Endothelial cell of umbilical vein (primary cell): ENCODE measurements around the gene NR2F6. TPM values are rescaled to one million over a fixed set of nuclear protein-coding genes. Genes with fewer than 3 reads are reported as not detected.

Source experiments
- BruUV-seq: library from RNA; stranded (reverse); fragments of 400-500 nt; replicated peaks from 2 replicates; lab custom pipeline; 2021; lab: Mats Ljungman, UMichigan
- CTCF ChIA-PET: fragments of 300-600, 350-600 bp; sonication (Branson Sonifier 250); formaldehyde crosslinking; loops from one replicate; lab custom pipeline; 2021; ENCODE audit warnings: antibody characterized with exemption, inconsistent platforms; lab: Charles Lee
- POLR2A ChIA-PET: fragments of 300-600, 350-600 bp; sonication (Branson Sonifier 250); formaldehyde crosslinking; loops from one replicate; lab custom pipeline; 2021; ENCODE audit warnings: antibody characterized with exemption, inconsistent platforms; lab: Charles Lee
- DNase-seq: peaks from one replicate; pipeline ENCODE4 v3.0.0-alpha.2; 2011; ENCODE audit warnings: low read depth, low spot score
- FAIRE-seq: peaks from 2 replicates; lab custom pipeline; 2011; peaks lifted over from hg19 to GRCh38; lab: Jason Lieb, UNC
- H2AFZ ChIP-seq: 2 replicates; pipeline ENCODE4 v1.6.0; 2012; ENCODE audit warnings: low read depth, low read length, control low read depth, inconsistent platforms
- H3K27ac ChIP-seq: 2 replicates; pipeline ENCODE4 v1.5.1; 2011; ENCODE audit warnings: low read depth, mild to moderate bottlenecking, control low read depth, low read length, moderate library complexity; ENCODE audit not compliant: insufficient read depth
- H3K27me3 ChIP-seq, 2 experiments: 2 replicates each; pipeline versions ENCODE4 v1.6.0 to v1.6.1; 2011; ENCODE audit warnings: low read length in 2 of 2, mixed read lengths in 1 of 2; ENCODE audit not compliant: control insufficient read depth in 2 of 2, insufficient read depth in 2 of 2
- H3K36me3 ChIP-seq, 2 experiments: 2 replicates in 1 of 2; 3 replicates in 1 of 2; pipeline ENCODE4 v1.5.1; 2011; ENCODE audit warnings: low read length in 2 of 2, mild to moderate bottlenecking in 1 of 2, moderate library complexity in 1 of 2; ENCODE audit not compliant: control insufficient read depth in 2 of 2, insufficient read depth in 2 of 2; ENCODE audit errors: extremely low read depth in 1 of 2
- H3K4me1 ChIP-seq: 3 replicates; pipeline ENCODE4 v1.5.1; 2011; ENCODE audit warnings: mild to moderate bottlenecking, low read length; ENCODE audit not compliant: control insufficient read depth, insufficient read depth; ENCODE audit errors: extremely low read depth
- H3K4me2 ChIP-seq: 2 replicates; pipeline ENCODE4 v1.6.1; 2011; ENCODE audit warnings: low read length, control low read depth, mixed read lengths; ENCODE audit not compliant: insufficient read depth
- H3K4me3 ChIP-seq, 3 experiments: fragments of 200-600 bp in 1 of 3; sonication (generic), shearing (Covaris generic) in 1 of 3; replicated peaks in 1 of 3; 2 replicates each; pipeline ENCODE4 v1.5.1; 2011 to 2016; ENCODE audit warnings: control low read depth in 3 of 3, low read length in 3 of 3, mild to moderate bottlenecking in 2 of 3, inconsistent platforms in 1 of 3, low read depth in 1 of 3, moderate library complexity in 1 of 3; ENCODE audit not compliant: insufficient read depth in 1 of 3
- H3K79me2 ChIP-seq: 2 replicates; pipeline ENCODE4 v1.6.0; 2012; ENCODE audit warnings: low read length, inconsistent platforms; ENCODE audit not compliant: control insufficient read depth, insufficient read depth
- H3K9ac ChIP-seq: replicated peaks from 2 replicates; pipeline ENCODE3; 2011; ENCODE audit warnings: low read length, control low read depth; ENCODE audit not compliant: insufficient read depth; ENCODE audit errors: extremely low read depth
- H3K9me1 ChIP-seq: replicated peaks from 3 replicates; pipeline ENCODE4 v1.6.0; 2011; ENCODE audit warnings: mild to moderate bottlenecking, low read length; ENCODE audit not compliant: control insufficient read depth, insufficient read depth; ENCODE audit errors: extremely low read depth
- H3K9me3 ChIP-seq: replicated peaks from 2 replicates; pipeline ENCODE4 v1.5.1; 2012; ENCODE audit warnings: low read length, inconsistent platforms; ENCODE audit not compliant: control insufficient read depth, insufficient read depth
- H4K20me1 ChIP-seq: replicated peaks from 2 replicates; pipeline ENCODE3; 2011; ENCODE audit warnings: mild to moderate bottlenecking, low read length; ENCODE audit not compliant: control insufficient read depth, insufficient read depth; ENCODE audit errors: extremely low read depth
- CTCF ChIP-seq, 2 donors: IDR thresholded peaks; 1 replicate in 1 of 2; 2 replicates in 1 of 2; pipeline ENCODE4 v1.5.1; 2011; ENCODE audit warnings: low read length in 2 of 2, mild to moderate bottlenecking in 2 of 2, moderate library complexity in 2 of 2, control low read depth in 1 of 2, inconsistent platforms in 1 of 2, low read depth in 1 of 2; ENCODE audit not compliant: insufficient read depth in 1 of 2; ENCODE audit errors: extremely low read depth in 1 of 2
- EZH2 ChIP-seq: IDR thresholded peaks from 2 replicates; pipeline ENCODE4 v1.6.1; 2012; ENCODE audit warnings: borderline replicate concordance, low read depth, mild to moderate bottlenecking, moderate library complexity, low read length, inconsistent platforms; ENCODE audit not compliant: severe bottlenecking
- FOS ChIP-seq: IDR thresholded peaks from 2 replicates; pipeline ENCODE4 v1.6.1; 2011; ENCODE audit warnings: mild to moderate bottlenecking, low read length, moderate library complexity, borderline replicate concordance; ENCODE audit not compliant: insufficient read depth
- GATA2 ChIP-seq: IDR thresholded peaks from 2 replicates; pipeline ENCODE4 v1.7.0; 2011; ENCODE audit warnings: low read depth, mild to moderate bottlenecking, moderate library complexity, mixed read lengths, low read length; ENCODE audit not compliant: insufficient read length, insufficient read depth
- JUN ChIP-seq: IDR thresholded peaks from 2 replicates; pipeline ENCODE4 v1.6.1; 2011; ENCODE audit warnings: borderline replicate concordance, low read depth; ENCODE audit not compliant: insufficient read length, insufficient read depth
- MAX ChIP-seq: IDR thresholded peaks from 2 replicates; pipeline ENCODE4 v1.6.1; 2011; ENCODE audit not compliant: insufficient read depth, insufficient read length
- MYC ChIP-seq: IDR thresholded peaks from one replicate; pipeline ENCODE4 v1.6.1; 2011; ENCODE audit warnings: mild to moderate bottlenecking, low read depth, low read length
- POLR2A ChIP-seq: IDR thresholded peaks from 2 replicates; pipeline ENCODE4 v1.6.1; 2012; ENCODE audit warnings: low read depth, mild to moderate bottlenecking, control low read depth, low read length
- POLR2AphosphoS5 ChIP-seq: IDR thresholded peaks from 2 replicates; pipeline ENCODE4 v1.6.1; 2012; ENCODE audit warnings: low read depth, mild to moderate bottlenecking, control low read depth, low read length, moderate library complexity; ENCODE audit not compliant: insufficient read depth
- dilution Hi-C: fragments of 300-500 bp; cut with MboI; formaldehyde crosslinking; loops from one replicate; pipeline ENCODE4 v1.15.0; 2019; ENCODE audit warnings: low sequenced_read_pairs; ENCODE audit not compliant: extremely low pct_ligation_motif_present
- intact Hi-C: fragments of 100-400 bp; cut with micrococcal nuclease; formaldehyde crosslinking; loops from one replicate; pipeline ENCODE4 v1.10.0; 2022
- polyA plus RNA-seq, 4 experiments: library from polyadenylated mRNA; depleted of rRNA in 3 of 4; stranded (reverse) in 3 of 4; unstranded in 1 of 4; fragments of >200 nt; gene quantifications; 2 replicates each; pipeline versions ENCODE4 v1.2.1 to v1.2.3, GENCODE V29; 2011 to 2012; ENCODE audit warnings: missing spikeins in 1 of 4
- total RNA-seq: library from RNA; stranded (reverse); gene quantifications from 2 replicates; pipeline ENCODE4 v1.2.3, GENCODE V29; 2021

The NR2F6 gene
- total and polyA plus RNA-seq, 2 donors (not counting 3 experiments of a cell fraction or from before 2014, with no cell fraction given): 36.1 to 38.9 TPM

- POLR2A ChIA-PET: interaction anchor here (1.3 kb wide), 1 partner anchor 9 kb away, joined by 5 read pairs; no protein-coding TSS in a partner anchor
- intact Hi-C loops: loop anchor here (1.0 to 2.0 kb wide), 2 partner anchors 11 to 41 kb away; partner anchors contain the start of genes BABAM1 and USE1
- dilution Hi-C loops: no loop called here
- CTCF ChIA-PET: interaction anchor here (0.7 to 1.3 kb wide), 4 partner anchors 9 to 66 kb away, joined by 3 to 6 read pairs (median 3); no protein-coding TSS in a partner anchor
- H4K20me1 ChIP-seq: no peaks in the 10 kb centered on the region
- no peaks in the 10 kb centered on the region for H3K79me2 ChIP-seq
- TF ChIP-seq POLR2AphosphoS5 (peak; percentile 90), MAX (peak; percentile 17), MYC (no peak), POLR2A (peak; percentile 85)
- H3K9me1 ChIP-seq: no peaks in the 10 kb centered on the region
- H2AFZ ChIP-seq: peak within 1 kb of the TSS; percentile 86
- no TSS peak for BruUV-seq
- FAIRE-seq: peak; percentile 93
- H3K4me1 ChIP-seq: peaks cover 5% of the 10 kb centered on the region
- DNase-seq: peak; percentile 98
- H3K9ac ChIP-seq: peak within 1 kb of the TSS; percentile 62
- no peaks in the 10 kb centered on the region for H3K36me3 ChIP-seq
- no peaks in the 10 kb centered on the region for H3K27me3 ChIP-seq
- peak within 1 kb of the TSS; percentile 77 for H3K4me2 ChIP-seq
- no peaks in the 10 kb centered on the region for H3K9me3 ChIP-seq
- H3K4me3 ChIP-seq: peak within 1 kb of the TSS; percentile 38 to 67 (median 53)
- peak within 1 kb of the TSS; percentile 40 for H3K27ac ChIP-seq
Measured at GRCh38 chr19:17226002-17226933, 19.5 kb downstream of the NR2F6 start, which contains the start of gene OCEL1. Gene OCEL1 (plus strand): TSS chr19:17226226. CDS start chr19:17226248, 22 bp downstream.

GRCh38 chr19:17225053-17225452 is 20.7 kb downstream of the NR2F6 start:
- no peak overlapping the region for H3K9ac ChIP-seq
- POLR2A ChIA-PET: no interaction called here
- H3K9me3 ChIP-seq: no peaks in the 10 kb centered on the region
- no TSS peak for BruUV-seq
- CTCF ChIA-PET: no interaction called here
- peaks cover 5% of the 10 kb centered on the region for H3K4me1 ChIP-seq
- FAIRE-seq (no peak), DNase-seq (no peak)
- no peaks in the 10 kb centered on the region for H3K27me3 ChIP-seq
- intact Hi-C loops (no loop called here), dilution Hi-C loops (no loop called here)
- H2AFZ ChIP-seq: no peak overlapping the region
- no peak overlapping the region for H3K4me2 ChIP-seq
- H3K27ac ChIP-seq: no peak overlapping the region
- H3K36me3 ChIP-seq: no peaks in the 10 kb centered on the region
- no peaks in the 10 kb centered on the region for H3K9me1 ChIP-seq
- H3K4me3 ChIP-seq: no peak overlapping the region
- H4K20me1 ChIP-seq: no peaks in the 10 kb centered on the region
- TF ChIP-seq GATA2 (no peak), FOS (no peak), POLR2A (no peak), MAX (no peak), JUN (no peak), MYC (no peak), EZH2 (no peak), POLR2AphosphoS5 (no peak), CTCF (IDR thresholded peaks at IDR 0.05; ENCODE audit: extremely low read depth in 1 of 2, insufficient read depth in 1 of 2, low read depth in 1 of 2, low read length in 2 of 2) (no peak)
- no peaks in the 10 kb centered on the region for H3K79me2 ChIP-seq
